Tibial nerve (tissue), 4 donors: Measurements from ENCODE around the gene ZBTB44. TPM values are rescaled to one million over a fixed set of nuclear protein-coding genes. Genes with fewer than 3 reads are reported as not detected.

ENCODE experiments used
- DNase-seq, 2 donors: peaks; one replicate each; pipeline ENCODE4 v3.0.0-alpha.2; 2019; ENCODE audit warnings: low spot score in 2 of 2
- H3K27ac ChIP-seq, 4 donors: fragments of 200-600 bp; sonication (generic) in 3 of 4; one replicate each; pipeline ENCODE4 v1.5.1; 2017 to 2019; ENCODE audit warnings: mild to moderate bottlenecking in 1 of 4
- H3K27me3 ChIP-seq, 2 donors: fragments of 200-600 bp; sonication (generic) in 1 of 2; one replicate each; pipeline versions ENCODE4 v1.5.1 to v1.6.0; 2017 to 2019
- H3K36me3 ChIP-seq, 3 donors: fragments of 200-600 bp; sonication (generic); one replicate each; pipeline ENCODE4 v1.5.1; 2018 to 2019
- H3K4me1 ChIP-seq, 4 donors: fragments of 200-600 bp; sonication (generic) in 3 of 4; one replicate each; pipeline ENCODE4 v1.5.1; 2017 to 2019
- H3K4me3 ChIP-seq, 4 donors: fragments of 200-600 bp; sonication (generic) in 3 of 4; one replicate each; pipeline ENCODE4 v1.5.1; 2017 to 2019; ENCODE audit warnings: mild to moderate bottlenecking in 1 of 4, moderate library complexity in 1 of 4
- H3K9me3 ChIP-seq, 4 donors: fragments of 200-600 bp; sonication (generic) in 3 of 4; one replicate each; pipeline ENCODE4 v1.5.1; 2017 to 2019
- EP300 ChIP-seq, 2 donors: sonication (generic); formaldehyde crosslinking; IDR thresholded peaks; one replicate each; pipeline ENCODE4 v1.6.1; 2017; ENCODE audit warnings: antibody characterized with exemption in 2 of 2, mild to moderate bottlenecking in 1 of 2
- POLR2A ChIP-seq, 2 donors: fragments of 450-650 bp; IDR thresholded peaks; one replicate each; pipeline ENCODE4 v1.6.1; 2017; ENCODE audit warnings: antibody characterized with exemption in 2 of 2, mild to moderate bottlenecking in 2 of 2, moderate library complexity in 2 of 2
- WGBS, 2 donors: methylation state at CpG; one replicate each; pipeline ENCODE4 v1.1.5; 2018; 5-methylcytosine and 5-hydroxymethylcytosine counted together
- total RNA-seq, 4 donors: library from RNA; depleted of rRNA; stranded (reverse); fragments of >200 nt; gene quantifications; one replicate each; pipeline ENCODE4 v1.1.0, GENCODE V29; 2016
- TF ChIP-seq, protein P1 (sequence below), 5 experiments: fragments of 200-600 bp in 3 of 5; fragments of 450-650 bp in 2 of 5; sonication (generic) in 3 of 5; IDR thresholded peaks; one replicate each; pipeline ENCODE4 v1.5.1; 2016 to 2019; ENCODE audit warnings: antibody characterized with exemption in 5 of 5, mild to moderate bottlenecking in 3 of 5, moderate library complexity in 2 of 5

The ZBTB44 gene
- total RNA-seq, 4 donors from 2014 or later: 45.3 to 62.1 (median 55.8) TPM

DNA sequence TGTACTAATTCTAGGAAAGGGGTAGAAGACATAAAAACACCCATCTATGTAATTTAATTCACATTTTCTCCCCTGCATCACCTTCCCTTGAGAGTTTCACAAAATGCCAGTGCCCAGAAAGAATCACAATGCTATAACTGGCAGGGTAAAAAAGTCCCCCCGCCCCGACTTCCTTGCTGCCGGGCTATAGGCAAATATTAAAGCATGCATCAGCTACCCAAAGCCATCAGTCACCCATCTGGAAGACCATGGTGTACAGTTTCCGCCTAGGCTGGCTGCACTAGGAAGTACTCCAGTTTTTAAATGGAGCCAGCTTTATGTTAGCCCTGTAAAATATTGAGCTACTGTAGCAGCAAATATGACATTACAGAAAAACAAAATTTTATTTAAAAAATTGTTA, 87.3 kb downstream of the ZBTB44 start:
- Histone ChIP-seq H3K4me3 (no peak overlapping the region), H3K4me1 (no peaks in the 10 kb centered on the region), H3K27ac (no peak overlapping the region), H3K9me3 (no peaks in the 10 kb centered on the region), H3K27me3 (no peaks in the 10 kb centered on the region), H3K36me3 (peaks cover 0 to 16% (median 0%) of the 10 kb centered on the region in 3 donors)
- no peak for DNase-seq
- 96 to 100% methylated on average over 4 of the region's 4 CpGs for WGBS, 2 donors
- TF ChIP-seq, protein P1, sequence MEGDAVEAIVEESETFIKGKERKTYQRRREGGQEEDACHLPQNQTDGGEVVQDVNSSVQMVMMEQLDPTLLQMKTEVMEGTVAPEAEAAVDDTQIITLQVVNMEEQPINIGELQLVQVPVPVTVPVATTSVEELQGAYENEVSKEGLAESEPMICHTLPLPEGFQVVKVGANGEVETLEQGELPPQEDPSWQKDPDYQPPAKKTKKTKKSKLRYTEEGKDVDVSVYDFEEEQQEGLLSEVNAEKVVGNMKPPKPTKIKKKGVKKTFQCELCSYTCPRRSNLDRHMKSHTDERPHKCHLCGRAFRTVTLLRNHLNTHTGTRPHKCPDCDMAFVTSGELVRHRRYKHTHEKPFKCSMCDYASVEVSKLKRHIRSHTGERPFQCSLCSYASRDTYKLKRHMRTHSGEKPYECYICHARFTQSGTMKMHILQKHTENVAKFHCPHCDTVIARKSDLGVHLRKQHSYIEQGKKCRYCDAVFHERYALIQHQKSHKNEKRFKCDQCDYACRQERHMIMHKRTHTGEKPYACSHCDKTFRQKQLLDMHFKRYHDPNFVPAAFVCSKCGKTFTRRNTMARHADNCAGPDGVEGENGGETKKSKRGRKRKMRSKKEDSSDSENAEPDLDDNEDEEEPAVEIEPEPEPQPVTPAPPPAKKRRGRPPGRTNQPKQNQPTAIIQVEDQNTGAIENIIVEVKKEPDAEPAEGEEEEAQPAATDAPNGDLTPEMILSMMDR (IDR thresholded peaks at IDR 0.05): no peak
- TF ChIP-seq POLR2A (IDR thresholded peaks at IDR 0.05) (no peak), EP300 (IDR thresholded peaks at IDR 0.05) (no peak)

DNA sequence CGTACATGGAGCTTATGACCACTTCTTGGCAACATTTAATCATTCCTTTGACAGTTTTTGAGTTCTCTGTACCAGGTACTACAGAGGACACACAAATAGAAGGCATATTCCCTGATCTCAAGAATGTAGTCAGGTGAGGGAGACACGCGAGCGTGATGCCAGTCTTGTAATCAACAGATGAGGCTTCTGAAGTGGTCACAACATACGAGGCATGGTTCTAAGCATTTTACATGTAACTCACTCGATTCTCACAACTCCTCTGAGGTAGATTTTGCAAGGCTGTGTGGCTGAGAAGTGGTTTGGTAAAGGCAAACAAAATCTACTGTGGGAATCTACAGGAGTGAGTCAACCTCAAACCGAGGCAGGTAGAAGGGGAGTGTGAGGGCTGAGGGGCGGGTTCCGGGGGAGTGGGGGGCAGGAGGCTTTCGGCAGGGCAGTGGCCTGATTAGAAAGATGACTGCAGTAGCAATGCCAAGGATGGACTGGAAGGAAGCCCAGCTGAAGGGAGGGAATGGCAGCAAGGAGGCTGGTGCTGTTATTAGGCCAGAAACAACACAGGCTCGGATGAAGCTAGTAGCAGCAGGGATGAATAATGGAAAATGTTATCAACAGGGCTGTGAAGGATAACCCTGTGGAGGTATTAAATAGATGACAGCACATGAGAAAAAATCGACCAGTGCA, 91.3 kb downstream of the ZBTB44 start:
- no peaks in the 10 kb centered on the region for H3K27me3 ChIP-seq
- DNase-seq: no peak

DNA sequence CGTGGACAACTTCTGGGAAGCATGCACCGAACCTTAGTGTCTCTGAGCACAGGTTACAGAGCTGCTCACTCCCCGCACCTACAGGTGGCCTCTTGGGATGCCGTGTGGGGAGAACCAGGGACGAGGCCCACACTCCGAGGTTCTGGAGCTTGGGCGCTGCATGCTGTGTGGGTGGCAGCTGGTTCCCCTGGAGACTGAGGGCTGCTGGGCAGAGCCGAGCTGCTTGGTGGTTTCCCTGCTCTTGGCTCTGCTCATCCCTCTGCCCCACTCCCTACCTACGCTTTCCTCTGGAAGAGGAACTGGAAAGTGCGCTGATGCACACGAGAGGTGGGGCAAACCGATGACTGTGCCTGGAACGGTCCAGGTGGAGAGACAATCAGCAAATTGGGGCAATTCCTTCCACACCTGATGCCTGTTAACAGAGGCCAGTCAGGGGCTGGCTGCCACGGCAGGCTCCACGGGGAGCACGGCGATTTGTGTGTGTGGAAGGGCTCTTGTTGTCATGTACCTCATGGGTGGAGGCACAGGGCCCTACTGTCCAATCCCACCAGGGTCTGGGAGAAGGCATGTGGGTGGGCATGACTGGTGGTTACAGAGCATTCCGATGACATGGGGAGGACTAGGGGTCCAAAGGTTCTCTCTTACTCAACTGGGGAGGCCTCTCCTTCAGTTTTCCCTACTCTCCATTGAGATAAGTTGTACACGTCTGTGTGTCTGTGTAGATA, 94.2 kb downstream of the ZBTB44 start:
- H3K9me3 ChIP-seq: no peaks in the 10 kb centered on the region
- peaks cover 0 to 9% of the 10 kb centered on the region in 2 donors for H3K27me3 ChIP-seq
- H3K4me1 ChIP-seq: no peaks in the 10 kb centered on the region
- TF ChIP-seq EP300 (IDR thresholded peaks at IDR 0.05) (no peak), POLR2A (IDR thresholded peaks at IDR 0.05) (no peak)
- TF ChIP-seq, protein P1 (IDR thresholded peaks at IDR 0.05): no peak
- peaks cover 0 to 5% (median 0%) of the 10 kb centered on the region in 3 donors for H3K36me3 ChIP-seq
- H3K4me3 ChIP-seq: no peak overlapping the region
- WGBS, 2 donors: 82 to 85% methylated on average over 18 of the region's 19 CpGs
- no peak for DNase-seq
- H3K27ac ChIP-seq: no peak overlapping the region

More for the DNA sequence above, 91.3 kb downstream of the ZBTB44 start:
- Histone ChIP-seq H3K4me1 (no peaks in the 10 kb centered on the region), H3K4me3 (no peak overlapping the region), H3K36me3 (peaks cover 0 to 12% (median 0%) of the 10 kb centered on the region in 3 donors), H3K9me3 (no peaks in the 10 kb centered on the region), H3K27ac (no peak overlapping the region)
- 86 to 91% methylated on average over 12 of the region's 12 CpGs for WGBS, 2 donors
- TF ChIP-seq EP300 (IDR thresholded peaks at IDR 0.05): no peak
- TF ChIP-seq, protein P1 (IDR thresholded peaks at IDR 0.05): no peak
- TF ChIP-seq POLR2A (IDR thresholded peaks at IDR 0.05): no peak

DNA sequence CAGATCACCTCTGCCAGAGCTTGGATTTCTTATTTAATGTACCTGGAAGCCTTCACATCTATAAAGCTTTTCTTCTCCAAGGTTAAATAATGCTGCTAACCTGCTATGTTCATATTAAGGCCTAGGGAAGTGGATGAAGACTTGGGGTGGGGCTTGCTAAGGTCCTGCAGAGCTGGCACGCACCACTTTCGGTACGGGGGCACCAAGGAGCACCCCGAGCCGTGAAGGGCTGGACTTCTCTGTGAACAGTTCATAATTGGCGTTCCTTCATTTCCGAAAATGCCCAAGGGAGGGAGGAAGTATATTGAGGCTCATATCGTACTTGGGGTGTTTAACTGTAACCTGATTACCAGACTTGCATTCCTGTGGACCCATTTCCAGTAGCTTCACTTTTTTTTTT, 95.6 kb downstream of the ZBTB44 start:
- no peaks in the 10 kb centered on the region for H3K9me3 ChIP-seq
- H3K4me3 ChIP-seq: no peak overlapping the region
- no peaks in the 10 kb centered on the region for H3K4me1 ChIP-seq
- TF ChIP-seq POLR2A (IDR thresholded peaks at IDR 0.05) (no peak), EP300 (IDR thresholded peaks at IDR 0.05) (no peak)
- TF ChIP-seq, protein P1 (IDR thresholded peaks at IDR 0.05): no peak
- peaks cover 0 to 3% (median 0%) of the 10 kb centered on the region in 3 donors for H3K36me3 ChIP-seq
- no peak overlapping the region for H3K27ac ChIP-seq
- 93 to 94% methylated on average over 8 of the region's 8 CpGs for WGBS, 2 donors
- no peak for DNase-seq
- H3K27me3 ChIP-seq: peaks cover 0 to 9% of the 10 kb centered on the region in 2 donors

DNA sequence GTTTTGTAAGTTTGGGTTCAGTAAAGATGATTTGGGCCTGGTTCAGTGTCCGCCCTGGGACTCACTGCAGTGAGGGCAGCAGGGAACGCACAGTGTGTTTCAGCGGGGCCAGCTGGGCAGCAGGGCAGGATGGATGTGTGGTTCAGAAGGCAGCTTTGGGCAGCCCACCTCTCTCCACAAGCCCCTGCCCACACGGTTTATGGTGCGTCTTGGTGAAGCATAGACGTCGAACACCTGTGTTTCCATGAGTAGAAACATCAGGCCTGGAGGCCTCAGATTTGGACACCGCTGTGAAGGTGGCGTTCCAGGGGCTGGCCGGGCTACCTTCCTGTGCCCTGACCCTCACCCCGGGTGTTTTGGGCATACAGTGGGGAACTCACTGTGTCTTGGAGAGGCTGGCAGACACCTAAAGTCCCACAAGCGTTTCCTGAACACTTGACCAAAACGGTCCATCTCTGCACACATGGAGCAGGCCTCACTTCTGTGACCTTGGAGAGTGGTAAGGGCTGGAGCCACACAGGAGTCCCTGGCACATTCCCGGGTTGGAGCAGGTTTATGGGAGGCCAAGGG, 96.1 kb downstream of the ZBTB44 start:
- H3K4me1 ChIP-seq: no peaks in the 10 kb centered on the region
- H3K27me3 ChIP-seq: peaks cover 0 to 9% of the 10 kb centered on the region in 2 donors
- no peak overlapping the region for H3K4me3 ChIP-seq
- WGBS, 2 donors: 93 to 97% methylated on average over 14 of the region's 14 CpGs
- no peak for DNase-seq
- TF ChIP-seq POLR2A (IDR thresholded peaks at IDR 0.05): no peak
- no peak for TF ChIP-seq EP300 (IDR thresholded peaks at IDR 0.05)
- TF ChIP-seq, protein P1 (IDR thresholded peaks at IDR 0.05): no peak
- H3K27ac ChIP-seq: no peak overlapping the region
- no peaks in the 10 kb centered on the region for H3K9me3 ChIP-seq
- no peaks in the 10 kb centered on the region for H3K36me3 ChIP-seq
